ENCODE data around the gene POFUT1. TPM values are rescaled to one million over a fixed set of nuclear protein-coding genes. Genes with fewer than 3 reads are reported as not detected.
"Not testable (repeated sequence)": the region's sequence is repeated elsewhere in the genome, so short reads cannot be mapped to it uniquely, and the experiment has no call there.

The POFUT1 gene
- polyA plus RNA-seq, 1 donor from 2014 or later: 15.1 TPM

GRCh38 chr20:32181606-32182005, 26.1 kb upstream of the POFUT1 start:
- Mint-ChIP-seq H3K36me3 (peaks cover 2% of the 10 kb centered on the region), H3K4me1 (peaks cover 0 to 2% (median 0%) of the 10 kb centered on the region in 3 donors), H3K27ac (no peak overlapping the region), H3K9me3 (no peaks in the 10 kb centered on the region), H3K4me3 (no peak overlapping the region), H3K27me3 (peaks cover 6% of the 10 kb centered on the region)

GRCh38 chr20:32183947-32184635, 23.6 kb upstream of the POFUT1 start:
- H3K9me3 Mint-ChIP-seq: no peaks in the 10 kb centered on the region
- peaks cover 6% of the 10 kb centered on the region for H3K27me3 Mint-ChIP-seq
- peaks cover 0 to 2% (median 0%) of the 10 kb centered on the region in 3 donors for H3K4me1 Mint-ChIP-seq
- H3K36me3 Mint-ChIP-seq: peaks cover 4% of the 10 kb centered on the region
- H3K4me3 Mint-ChIP-seq: no peak overlapping the region
- H3K27ac Mint-ChIP-seq: no peak overlapping the region

GRCh38 chr20:32184961-32185603, 22.6 kb upstream of the POFUT1 start:
- no peak overlapping the region for H3K27ac Mint-ChIP-seq

GRCh38 chr20:32186506-32186905, 21.2 kb upstream of the POFUT1 start:
- peaks cover 4 to 7% (median 5%) of the 10 kb centered on the region in 3 donors for H3K4me1 Mint-ChIP-seq
- H3K36me3 Mint-ChIP-seq: peaks cover 6% of the 10 kb centered on the region
- H3K9me3 Mint-ChIP-seq: no peaks in the 10 kb centered on the region
- no peak overlapping the region for H3K4me3 Mint-ChIP-seq
- H3K27ac Mint-ChIP-seq: no peak overlapping the region
- H3K27me3 Mint-ChIP-seq: peaks cover 8% of the 10 kb centered on the region

More at GRCh38 chr20:32184961-32185603, 22.6 kb upstream of the POFUT1 start:
- Mint-ChIP-seq H3K36me3 (peaks cover 6% of the 10 kb centered on the region), H3K4me3 (no peak overlapping the region), H3K9me3 (no peaks in the 10 kb centered on the region), H3K4me1 (peaks cover 0 to 2% (median 2%) of the 10 kb centered on the region in 3 donors), H3K27me3 (peaks cover 8% of the 10 kb centered on the region)

GRCh38 chr20:32188376-32189122, 19.1 kb upstream of the POFUT1 start:
- no peaks in the 10 kb centered on the region for H3K9me3 Mint-ChIP-seq
- H3K27me3 Mint-ChIP-seq: peaks cover 7% of the 10 kb centered on the region
- no peak overlapping the region for H3K27ac Mint-ChIP-seq
- H3K4me1 Mint-ChIP-seq: peaks cover 5 to 9% (median 7%) of the 10 kb centered on the region in 3 donors
- H3K4me3 Mint-ChIP-seq: peak overlapping the region; percentile 3 to 70 (median 51)
- peaks cover 4% of the 10 kb centered on the region for H3K36me3 Mint-ChIP-seq

- Mint-ChIP-seq H3K9me3 (no peaks in the 10 kb centered on the region), H3K4me1 (peaks cover 5 to 9% (median 7%) of the 10 kb centered on the region in 3 donors), H3K27ac (peak overlapping the region in 1 of 3 donors; percentile 50), H3K4me3 (peak overlapping the region; percentile 42 to 94 (median 75)), H3K36me3 (peaks cover 8% of the 10 kb centered on the region), H3K27me3 (peaks cover 2% of the 10 kb centered on the region)
These were observed 18.6 kb upstream of the POFUT1 start for GRCh38 chr20:32189123-32189410.

- Mint-ChIP-seq H3K27ac (peak overlapping the region in 1 of 3 donors; percentile 50), H3K4me1 (peaks cover 5 to 9% (median 7%) of the 10 kb centered on the region in 3 donors), H3K4me3 (peak overlapping the region; percentile 42 to 94 (median 75)), H3K36me3 (peaks cover 8% of the 10 kb centered on the region), H3K9me3 (no peaks in the 10 kb centered on the region), H3K27me3 (peaks cover 2% of the 10 kb centered on the region)
These were observed 17.7 kb upstream of the POFUT1 start for GRCh38 chr20:32189691-32190615.

- H3K27ac Mint-ChIP-seq: no peak overlapping the region
- H3K4me1 Mint-ChIP-seq: peaks cover 5 to 9% (median 7%) of the 10 kb centered on the region in 3 donors
- H3K4me3 Mint-ChIP-seq: peak overlapping the region; percentile 17 to 74 (median 44)
- no peaks in the 10 kb centered on the region for H3K9me3 Mint-ChIP-seq
- H3K27me3 Mint-ChIP-seq: peaks cover 2% of the 10 kb centered on the region
- peaks cover 8% of the 10 kb centered on the region for H3K36me3 Mint-ChIP-seq
These were observed 16.9 kb upstream of the POFUT1 start for GRCh38 chr20:32190616-32191415.

- Mint-ChIP-seq H3K27me3 (peaks cover 2% of the 10 kb centered on the region), H3K27ac (no peak overlapping the region), H3K4me3 (peak overlapping the region in 3 of 4 donors; percentile 22 to 34 (median 23)), H3K4me1 (peaks cover 5 to 9% (median 7%) of the 10 kb centered on the region in 3 donors), H3K9me3 (no peaks in the 10 kb centered on the region), H3K36me3 (peaks cover 8% of the 10 kb centered on the region)
These were observed 16.3 kb upstream of the POFUT1 start for GRCh38 chr20:32191422-32191821.

- Mint-ChIP-seq H3K27me3 (peaks cover 2% of the 10 kb centered on the region), H3K27ac (no peak overlapping the region), H3K4me1 (peaks cover 5 to 9% (median 7%) of the 10 kb centered on the region in 3 donors), H3K36me3 (peaks cover 8% of the 10 kb centered on the region), H3K9me3 (no peaks in the 10 kb centered on the region), H3K4me3 (peak overlapping the region in 1 of 4 donors; percentile 18)
These were observed 15.8 kb upstream of the POFUT1 start for GRCh38 chr20:32191873-32192272.

- Mint-ChIP-seq H3K27me3 (peaks cover 2% of the 10 kb centered on the region), H3K9me3 (no peaks in the 10 kb centered on the region), H3K4me1 (peaks cover 5 to 9% (median 7%) of the 10 kb centered on the region in 3 donors), H3K36me3 (peaks cover 8% of the 10 kb centered on the region), H3K27ac (no peak overlapping the region), H3K4me3 (no peak overlapping the region)
These were observed 15.0 kb upstream of the POFUT1 start for GRCh38 chr20:32192698-32193097.

GRCh38 chr20:32193336-32193735, 14.3 kb upstream of the POFUT1 start:
- H3K36me3 Mint-ChIP-seq, H3K27me3 Mint-ChIP-seq, H3K9me3 Mint-ChIP-seq, H3K4me1 Mint-ChIP-seq, H3K4me3 Mint-ChIP-seq, H3K27ac Mint-ChIP-seq: not testable (repeated sequence)

- Mint-ChIP-seq H3K36me3 (peaks cover 6% of the 10 kb centered on the region), H3K27ac (peak overlapping the region in 1 of 3 donors; percentile 50), H3K4me1 (peaks cover 7 to 9% (median 8%) of the 10 kb centered on the region in 3 donors), H3K9me3 (no peaks in the 10 kb centered on the region), H3K27me3 (peaks cover 2% of the 10 kb centered on the region), H3K4me3 (no peak overlapping the region)
These were observed 13.7 kb upstream of the POFUT1 start for GRCh38 chr20:32193996-32194395.

GRCh38 chr20:32195581-32195980, 12.1 kb upstream of the POFUT1 start:
- Mint-ChIP-seq H3K9me3 (no peaks in the 10 kb centered on the region), H3K36me3 (peaks cover 4% of the 10 kb centered on the region), H3K4me3 (no peak overlapping the region), H3K4me1 (peaks cover 3 to 6% (median 6%) of the 10 kb centered on the region in 3 donors), H3K27me3 (no peaks in the 10 kb centered on the region), H3K27ac (no peak overlapping the region)

Measured in IgD-negative memory B cell (primary cell).